Measurements from ENCODE around the gene FBXO38. TPM values are rescaled to one million over a fixed set of nuclear protein-coding genes. Genes with fewer than 3 reads are reported as not detected.

FBXO38 gene, protein sequence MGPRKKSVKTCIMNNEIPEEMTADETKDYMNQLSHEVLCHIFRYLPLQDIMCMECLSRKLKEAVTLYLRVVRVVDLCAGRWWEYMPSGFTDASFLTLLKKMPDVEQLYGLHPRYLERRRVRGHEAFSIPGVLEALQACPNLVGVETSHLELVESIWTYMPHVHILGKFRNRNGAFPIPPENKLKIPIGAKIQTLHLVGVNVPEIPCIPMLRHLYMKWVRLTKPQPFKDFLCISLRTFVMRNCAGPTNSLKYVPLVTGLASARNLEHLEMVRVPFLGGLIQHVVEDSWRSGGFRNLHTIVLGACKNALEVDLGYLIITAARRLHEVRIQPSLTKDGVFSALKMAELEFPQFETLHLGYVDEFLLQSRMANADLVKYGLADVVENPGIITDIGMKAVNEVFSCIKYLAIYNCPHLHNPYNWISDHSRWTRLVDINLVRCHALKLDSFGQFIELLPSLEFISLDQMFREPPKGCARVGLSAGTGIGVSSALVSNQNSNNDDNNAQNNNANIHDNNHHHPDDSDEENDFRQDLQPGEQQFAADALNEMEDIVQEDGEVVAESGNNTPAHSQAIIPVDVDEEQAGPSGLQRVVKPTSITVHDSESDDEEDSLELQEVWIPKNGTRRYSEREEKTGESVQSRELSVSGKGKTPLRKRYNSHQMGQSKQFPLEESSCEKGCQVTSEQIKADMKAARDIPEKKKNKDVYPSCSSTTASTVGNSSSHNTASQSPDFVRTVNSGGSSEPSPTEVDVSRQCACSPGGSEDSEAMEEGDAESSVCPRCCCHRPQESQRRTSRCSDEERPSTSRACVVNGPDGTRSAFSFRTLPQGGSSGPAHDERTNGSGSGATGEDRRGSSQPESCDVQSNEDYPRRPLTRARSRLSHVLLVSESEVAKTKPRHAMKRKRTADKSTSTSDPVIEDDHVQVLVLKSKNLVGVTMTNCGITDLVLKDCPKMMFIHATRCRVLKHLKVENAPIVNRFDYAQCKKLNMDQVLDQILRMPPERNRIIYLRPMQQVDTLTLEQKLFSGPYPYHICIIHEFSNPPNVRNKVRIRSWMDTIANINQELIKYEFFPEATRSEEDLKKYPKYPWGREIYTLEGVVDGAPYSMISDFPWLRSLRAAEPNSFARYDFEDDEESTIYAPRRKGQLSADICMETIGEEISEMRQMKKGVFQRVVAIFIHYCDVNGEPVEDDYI
- total RNA-seq (2021; fragmentation: NEBNext Ultra II Directional; extraction: Animal tissue kit (Norgen Biotek cat#: 25700)): 10 to 100 TPM; 28.1 to 31.7 (median 30.9) TPM
- long read RNA-seq, full-length matches to known transcripts: 7 of 16 reads
- long read RNA-seq, partial matches to known transcripts: 6 of 16 reads
- long read RNA-seq, other reads (novel, unspliced or antisense): 3 of 16 reads

DNA sequence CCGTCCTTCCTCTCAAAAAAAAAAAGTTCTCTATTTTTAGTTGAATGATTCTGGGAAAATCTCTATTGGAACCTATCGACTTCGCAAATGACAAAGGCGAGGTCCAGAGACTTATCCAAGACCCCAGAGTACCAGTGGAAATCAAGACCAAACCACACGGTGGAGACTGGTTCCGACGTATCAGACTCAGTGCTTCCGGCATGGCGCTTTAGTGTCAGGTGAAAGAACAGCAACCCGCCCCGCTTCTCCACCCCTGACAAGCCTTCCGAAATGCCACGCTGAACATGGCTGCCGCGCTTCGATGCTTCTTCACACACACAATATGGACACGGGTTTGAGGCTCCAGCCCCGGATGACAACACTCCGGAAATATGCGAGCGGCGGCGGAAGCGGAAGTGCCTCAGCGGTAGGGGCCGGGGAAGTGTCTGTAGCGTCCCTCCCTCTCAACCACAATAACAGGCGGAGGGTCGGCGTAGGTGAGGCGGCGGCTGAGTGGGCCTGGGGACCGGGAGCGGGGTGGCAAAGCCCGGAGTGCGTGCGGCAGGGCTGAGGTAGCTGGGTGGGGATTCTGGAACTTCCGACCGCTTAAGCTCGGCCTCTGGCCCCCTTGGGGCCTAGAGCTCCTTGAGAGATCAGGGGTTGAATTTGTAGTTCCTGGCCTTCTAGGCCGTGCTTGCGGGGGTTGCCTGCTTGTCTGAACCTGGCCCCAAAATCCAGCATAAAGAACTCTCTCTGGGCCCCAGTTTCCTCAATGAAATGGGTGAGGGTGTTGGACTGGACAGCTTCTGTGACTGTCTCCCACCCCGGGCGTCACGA is at the start of gene FBXO38:
Gene FBXO38 (plus strand): TSS at position 395 of the 816 bp plus-strand sequence. CDS start 10,819 bp downstream, outside the sequence.
- Mint-ChIP-seq H3K27me3 (ENCODE audit: insufficient read depth) (no peaks in the 10 kb centered on the region), H3K4me3 (peak within 1 kb of the TSS; percentile 99), H3K27ac (peak within 1 kb of the TSS; percentile 97), H3K4me1 (ENCODE audit: low read depth) (peaks cover 65% of the 10 kb centered on the region), H3K36me3 (ENCODE audit: low read depth) (peaks cover 23% of the 10 kb centered on the region), H3K9me3 (no peaks in the 10 kb centered on the region)
- TF ChIP-seq, protein P1, sequence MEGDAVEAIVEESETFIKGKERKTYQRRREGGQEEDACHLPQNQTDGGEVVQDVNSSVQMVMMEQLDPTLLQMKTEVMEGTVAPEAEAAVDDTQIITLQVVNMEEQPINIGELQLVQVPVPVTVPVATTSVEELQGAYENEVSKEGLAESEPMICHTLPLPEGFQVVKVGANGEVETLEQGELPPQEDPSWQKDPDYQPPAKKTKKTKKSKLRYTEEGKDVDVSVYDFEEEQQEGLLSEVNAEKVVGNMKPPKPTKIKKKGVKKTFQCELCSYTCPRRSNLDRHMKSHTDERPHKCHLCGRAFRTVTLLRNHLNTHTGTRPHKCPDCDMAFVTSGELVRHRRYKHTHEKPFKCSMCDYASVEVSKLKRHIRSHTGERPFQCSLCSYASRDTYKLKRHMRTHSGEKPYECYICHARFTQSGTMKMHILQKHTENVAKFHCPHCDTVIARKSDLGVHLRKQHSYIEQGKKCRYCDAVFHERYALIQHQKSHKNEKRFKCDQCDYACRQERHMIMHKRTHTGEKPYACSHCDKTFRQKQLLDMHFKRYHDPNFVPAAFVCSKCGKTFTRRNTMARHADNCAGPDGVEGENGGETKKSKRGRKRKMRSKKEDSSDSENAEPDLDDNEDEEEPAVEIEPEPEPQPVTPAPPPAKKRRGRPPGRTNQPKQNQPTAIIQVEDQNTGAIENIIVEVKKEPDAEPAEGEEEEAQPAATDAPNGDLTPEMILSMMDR (IDR thresholded peaks at IDR 0.05): peak; percentile 21
- peak; percentile 94 for DNase-seq

DNA sequence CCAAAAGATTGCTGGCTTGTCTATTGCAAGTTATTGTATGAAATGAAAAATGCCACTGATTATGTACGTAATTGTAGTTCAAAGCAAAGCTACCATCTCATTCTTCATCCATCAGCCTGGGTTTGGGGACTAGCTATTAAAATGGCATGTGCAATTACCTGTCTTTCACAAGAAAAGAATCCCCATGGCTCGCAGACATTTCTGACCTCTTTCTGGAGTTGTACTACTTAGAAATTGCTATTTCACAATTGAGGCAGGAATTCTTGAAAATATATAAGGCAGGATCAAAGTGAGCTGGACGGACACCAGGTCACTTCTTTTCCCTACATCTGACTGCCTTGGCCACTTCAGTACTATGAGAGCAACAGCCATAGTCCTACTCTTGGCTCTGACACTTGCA is 48.5 kb upstream of the FBXO38 start, which contains the start of gene SPINK9:
Gene SPINK9 (plus strand): TSS at position 301 of the 400 bp plus-strand sequence. CDS start 55 bp downstream, at position 356.
- Mint-ChIP-seq H3K9me3 (peaks cover 8% of the 10 kb centered on the region), H3K4me1 (ENCODE audit: low read depth) (no peaks in the 10 kb centered on the region), H3K27ac (no peak within 1 kb of the TSS), H3K4me3 (no peak within 1 kb of the TSS), H3K27me3 (ENCODE audit: insufficient read depth) (no peaks in the 10 kb centered on the region; the same call in 1 of the 2 replicates), H3K36me3 (ENCODE audit: low read depth) (no peaks in the 10 kb centered on the region)
- DNase-seq: no peak
- TF ChIP-seq, protein P1 (IDR thresholded peaks at IDR 0.05): no peak

DNA sequence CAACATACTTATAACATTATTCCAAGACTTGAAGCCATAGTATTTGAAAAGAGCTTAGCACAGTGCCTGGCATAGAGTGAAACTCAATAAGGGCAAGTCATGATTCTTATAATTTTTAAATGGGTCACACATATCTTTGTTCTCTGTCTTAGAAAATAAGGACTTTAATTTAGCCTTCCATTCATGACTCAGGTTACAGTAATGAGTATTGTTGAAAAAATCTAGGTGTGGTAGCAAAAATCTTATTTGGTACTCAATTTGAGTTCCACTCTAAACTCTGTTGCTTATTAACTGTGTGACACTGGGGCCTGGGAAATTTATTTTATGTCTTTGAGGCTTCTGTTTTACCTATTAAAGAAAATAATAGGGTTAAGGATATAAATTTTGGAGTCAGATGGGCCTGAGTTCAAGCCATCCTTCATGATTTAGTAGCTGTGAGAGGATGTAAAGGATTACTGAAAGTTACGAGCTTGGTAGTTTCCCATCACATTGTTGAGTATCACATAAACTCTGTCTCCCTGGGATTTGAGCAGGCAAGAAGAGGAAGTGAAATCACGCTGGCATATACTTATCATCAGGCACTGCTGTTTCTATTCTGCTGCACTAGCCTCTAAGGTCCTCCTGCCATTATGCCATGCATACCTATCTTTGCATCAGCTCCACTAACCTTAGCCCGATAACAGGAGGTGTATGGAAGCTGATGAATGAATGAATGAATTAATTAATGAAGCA is 46.9 kb upstream of the FBXO38 start:
- no peak for DNase-seq
- Mint-ChIP-seq H3K4me1 (ENCODE audit: low read depth) (no peaks in the 10 kb centered on the region), H3K27me3 (ENCODE audit: insufficient read depth) (no peaks in the 10 kb centered on the region), H3K9me3 (peaks cover 9% of the 10 kb centered on the region), H3K27ac (no peak overlapping the region), H3K36me3 (ENCODE audit: low read depth) (no peaks in the 10 kb centered on the region), H3K4me3 (no peak overlapping the region)
- TF ChIP-seq, protein P1 (IDR thresholded peaks at IDR 0.05): no peak

DNA sequence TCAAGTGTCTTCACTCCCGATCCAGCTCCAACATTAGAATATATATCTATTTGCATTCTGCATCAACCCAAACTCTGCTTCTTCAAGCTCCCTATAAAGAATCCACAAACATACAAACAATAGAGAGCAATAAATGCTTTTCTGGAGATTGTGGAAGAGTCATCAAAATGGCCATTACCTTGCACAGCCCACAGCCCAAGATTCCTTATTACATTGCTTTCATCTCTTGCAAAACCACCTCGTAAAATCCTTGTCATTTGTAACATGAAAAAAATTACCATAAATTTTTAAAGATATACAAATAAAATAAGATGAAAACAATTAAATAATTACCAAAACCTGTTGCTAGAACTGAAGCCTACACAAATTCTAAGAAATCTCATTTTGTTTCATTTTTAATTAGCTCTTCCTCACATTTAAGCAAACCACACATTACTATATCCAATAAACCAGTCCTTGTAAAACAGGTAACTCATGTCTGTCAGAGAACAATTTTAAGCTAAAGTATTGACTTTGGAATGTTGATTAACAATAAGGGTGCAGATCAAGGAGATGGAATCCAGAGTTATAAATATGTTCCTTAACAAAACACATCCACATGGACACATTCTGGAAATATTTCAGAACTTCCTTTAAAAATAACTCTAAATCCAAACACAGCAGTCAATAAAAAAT is 41.2 kb upstream of the FBXO38 start:
- TF ChIP-seq, protein P1 (IDR thresholded peaks at IDR 0.05): no peak
- H3K4me1 Mint-ChIP-seq (ENCODE audit: low read depth): no peaks in the 10 kb centered on the region
- H3K27ac Mint-ChIP-seq: no peak overlapping the region
- H3K4me3 Mint-ChIP-seq: no peak overlapping the region
- no peaks in the 10 kb centered on the region for H3K27me3 Mint-ChIP-seq (ENCODE audit: insufficient read depth)
- H3K36me3 Mint-ChIP-seq (ENCODE audit: low read depth): no peaks in the 10 kb centered on the region
- DNase-seq: no peak
- H3K9me3 Mint-ChIP-seq: peaks cover 4% of the 10 kb centered on the region

Data from HFFc6 (cell line).